Activated CD4-positive, alpha-beta T cell treated with anti-CD3 and anti-CD28 coated beads, Interleukin-2, amount 10 ng/mL, durations not matched to agents 24 days and 14 days (primary cell): Measurements from ENCODE around the gene SLC17A3. TPM values are rescaled to one million over a fixed set of nuclear protein-coding genes. Genes with fewer than 3 reads are reported as not detected.
A peak's percentile ranks its signal among the peaks of the same experiment; 100 is the strongest.

Experiments
- DNase-seq: peaks from one replicate; pipeline ENCODE4 v3.0.0; 2022
- H3K27ac Mint-ChIP-seq: one replicate; pipeline ENCODE4 v1.8.0; 2022; ENCODE audit warnings: mild to moderate bottlenecking, mixed read lengths
- H3K27me3 Mint-ChIP-seq: one replicate; pipeline ENCODE4 v1.8.0; 2022; ENCODE audit warnings: mixed read lengths
- H3K36me3 Mint-ChIP-seq: one replicate; pipeline ENCODE4 v1.8.0; 2022; ENCODE audit warnings: low read depth, mild to moderate bottlenecking, mixed read lengths
- H3K4me1 Mint-ChIP-seq: one replicate; pipeline ENCODE4 v1.8.0; 2021; ENCODE audit warnings: mixed read lengths
- H3K4me3 Mint-ChIP-seq: one replicate; pipeline ENCODE4 v1.8.0; 2022; ENCODE audit warnings: mild to moderate bottlenecking, moderate library complexity, mixed read lengths
- H3K9me3 Mint-ChIP-seq: one replicate; pipeline ENCODE4 v1.8.0; 2021; ENCODE audit warnings: mixed read lengths
- intact Hi-C: fragments of 100-400 bp; cut with micrococcal nuclease; formaldehyde crosslinking; loops from one replicate; pipeline ENCODE4 v1.15.1; 2023
- total RNA-seq: library from RNA; stranded (reverse); gene quantifications from 2 replicates; pipeline ENCODE4 v1.2.3, GENCODE V29; 2022

SLC17A3 gene
- total RNA-seq, 1 donor from 2014 or later, result 0.58 TPM

- DNase-seq, result no peak
- Mint-ChIP-seq H3K9me3 (no peaks in the 10 kb centered on the region), H3K27ac (no peak overlapping the region), H3K4me3 (no peak overlapping the region), H3K27me3 (no peaks in the 10 kb centered on the region), H3K4me1 (no peaks in the 10 kb centered on the region), H3K36me3 (no peaks in the 10 kb centered on the region)
- intact Hi-C loops, result no loop called here
Observed at GRCh38 chr6:25899580-25900408, 25.8 kb upstream of the SLC17A3 start.

GRCh38 chr6:25899123-25899522 lies 25.1 kb upstream of the SLC17A3 start:
- intact Hi-C loops, result no loop called here
- no peak overlapping the region for H3K27ac Mint-ChIP-seq
- no peaks in the 10 kb centered on the region for H3K9me3 Mint-ChIP-seq
- H3K27me3 Mint-ChIP-seq, result peaks cover 1% of the 10 kb centered on the region
- no peak for DNase-seq
- no peaks in the 10 kb centered on the region for H3K4me1 Mint-ChIP-seq
- H3K4me3 Mint-ChIP-seq, result no peak overlapping the region
- no peaks in the 10 kb centered on the region for H3K36me3 Mint-ChIP-seq

GRCh38 chr6:25898289-25898977 lies 24.4 kb upstream of the SLC17A3 start:
- no peaks in the 10 kb centered on the region for H3K36me3 Mint-ChIP-seq
- H3K9me3 Mint-ChIP-seq, result no peaks in the 10 kb centered on the region
- DNase-seq, result no peak
- intact Hi-C loops, result no loop called here
- peaks cover 2% of the 10 kb centered on the region for H3K27me3 Mint-ChIP-seq
- H3K27ac Mint-ChIP-seq, result no peak overlapping the region
- H3K4me3 Mint-ChIP-seq, result no peak overlapping the region
- no peaks in the 10 kb centered on the region for H3K4me1 Mint-ChIP-seq

GRCh38 chr6:25896252-25896651 lies 22.2 kb upstream of the SLC17A3 start:
- Mint-ChIP-seq H3K9me3 (no peaks in the 10 kb centered on the region), H3K36me3 (no peaks in the 10 kb centered on the region), H3K4me3 (no peak overlapping the region), H3K27me3 (peaks cover 8% of the 10 kb centered on the region), H3K4me1 (no peaks in the 10 kb centered on the region), H3K27ac (no peak overlapping the region)
- no peak for DNase-seq
- intact Hi-C loops, result no loop called here

GRCh38 chr6:25895771-25896170 lies 21.7 kb upstream of the SLC17A3 start:
- Mint-ChIP-seq H3K27me3 (peaks cover 10% of the 10 kb centered on the region), H3K36me3 (no peaks in the 10 kb centered on the region), H3K4me1 (no peaks in the 10 kb centered on the region), H3K9me3 (no peaks in the 10 kb centered on the region), H3K4me3 (no peak overlapping the region), H3K27ac (no peak overlapping the region)
- no peak for DNase-seq
- intact Hi-C loops, result no loop called here

- H3K4me3 Mint-ChIP-seq, result no peak overlapping the region
- H3K9me3 Mint-ChIP-seq, result no peaks in the 10 kb centered on the region
- H3K27ac Mint-ChIP-seq, result no peak overlapping the region
- no peak for DNase-seq
- H3K36me3 Mint-ChIP-seq, result no peaks in the 10 kb centered on the region
- H3K4me1 Mint-ChIP-seq, result no peaks in the 10 kb centered on the region
- peaks cover 12% of the 10 kb centered on the region for H3K27me3 Mint-ChIP-seq
- intact Hi-C loops, result no loop called here
Observed at GRCh38 chr6:25893778-25894177, 19.7 kb upstream of the SLC17A3 start.

- no peak overlapping the region for H3K27ac Mint-ChIP-seq
- no peaks in the 10 kb centered on the region for H3K4me1 Mint-ChIP-seq
- no peak for DNase-seq
- H3K36me3 Mint-ChIP-seq, result no peaks in the 10 kb centered on the region
- H3K4me3 Mint-ChIP-seq, result no peak overlapping the region
- H3K9me3 Mint-ChIP-seq, result no peaks in the 10 kb centered on the region
- peaks cover 12% of the 10 kb centered on the region for H3K27me3 Mint-ChIP-seq
- intact Hi-C loops, result no loop called here
Observed at GRCh38 chr6:25892877-25893276, 18.8 kb upstream of the SLC17A3 start.

- Mint-ChIP-seq H3K9me3 (no peaks in the 10 kb centered on the region), H3K4me1 (no peaks in the 10 kb centered on the region), H3K36me3 (no peaks in the 10 kb centered on the region), H3K27me3 (peaks cover 12% of the 10 kb centered on the region), H3K27ac (no peak overlapping the region), H3K4me3 (no peak overlapping the region)
- intact Hi-C loops, result loop anchor here (2.0 kb wide), 1 partner anchor 169 kb away; no protein-coding TSS in a partner anchor
- DNase-seq, result peak; percentile 72
Observed at GRCh38 chr6:25889877-25890853, 16.1 kb upstream of the SLC17A3 start.

GRCh38 chr6:25888626-25889025 lies 14.6 kb upstream of the SLC17A3 start:
- Mint-ChIP-seq H3K27ac (no peak overlapping the region), H3K4me3 (no peak overlapping the region), H3K36me3 (no peaks in the 10 kb centered on the region), H3K4me1 (no peaks in the 10 kb centered on the region), H3K27me3 (peaks cover 10% of the 10 kb centered on the region), H3K9me3 (no peaks in the 10 kb centered on the region)
- DNase-seq, result no peak
- intact Hi-C loops, result loop anchor here (2.0 kb wide), 1 partner anchor 168 kb away; no protein-coding TSS in a partner anchor

- DNase-seq, result no peak
- no peak overlapping the region for H3K27ac Mint-ChIP-seq
- H3K9me3 Mint-ChIP-seq, result no peaks in the 10 kb centered on the region
- intact Hi-C loops, result no loop called here
- peaks cover 1% of the 10 kb centered on the region for H3K36me3 Mint-ChIP-seq
- peaks cover 4% of the 10 kb centered on the region for H3K27me3 Mint-ChIP-seq
- peaks cover 8% of the 10 kb centered on the region for H3K4me1 Mint-ChIP-seq
- H3K4me3 Mint-ChIP-seq, result no peak overlapping the region
Observed at GRCh38 chr6:25886066-25886465, 12.0 kb upstream of the SLC17A3 start.

GRCh38 chr6:25883991-25884390 lies 9.9 kb upstream of the SLC17A3 start:
- Mint-ChIP-seq H3K27me3 (peaks cover 4% of the 10 kb centered on the region), H3K4me1 (peaks cover 8% of the 10 kb centered on the region)

GRCh38 chr6:25883536-25883935 lies 9.5 kb upstream of the SLC17A3 start:
- Mint-ChIP-seq H3K4me3 (no peak overlapping the region), H3K9me3 (no peaks in the 10 kb centered on the region), H3K4me1 (peaks cover 8% of the 10 kb centered on the region), H3K27ac (no peak overlapping the region), H3K36me3 (peaks cover 1% of the 10 kb centered on the region), H3K27me3 (peaks cover 7% of the 10 kb centered on the region)
- DNase-seq, result no peak
- intact Hi-C loops, result loop anchor here (5.0 kb wide), 1 partner anchor 96 kb away; no protein-coding TSS in a partner anchor

More at GRCh38 chr6:25883991-25884390, 9.9 kb upstream of the SLC17A3 start:
- peaks cover 1% of the 10 kb centered on the region for H3K36me3 Mint-ChIP-seq
- H3K9me3 Mint-ChIP-seq, result no peaks in the 10 kb centered on the region
- H3K27ac Mint-ChIP-seq, result no peak overlapping the region
- intact Hi-C loops, result loop anchor here (5.0 kb wide), 1 partner anchor 97 kb away; no protein-coding TSS in a partner anchor
- H3K4me3 Mint-ChIP-seq, result no peak overlapping the region
- DNase-seq, result no peak

GRCh38 chr6:25882051-25882496 lies 8.0 kb upstream of the SLC17A3 start:
- H3K4me1 Mint-ChIP-seq, result peaks cover 8% of the 10 kb centered on the region
- peak; percentile 81 for DNase-seq
- peaks cover 9% of the 10 kb centered on the region for H3K27me3 Mint-ChIP-seq
- peak overlapping the region; percentile 89 for H3K4me3 Mint-ChIP-seq
- intact Hi-C loops, result loop anchor here (5.0 kb wide), 1 partner anchor 95 kb away; no protein-coding TSS in a partner anchor
- H3K27ac Mint-ChIP-seq, result peak overlapping the region; percentile 76
- peaks cover 1% of the 10 kb centered on the region for H3K36me3 Mint-ChIP-seq
- H3K9me3 Mint-ChIP-seq, result no peaks in the 10 kb centered on the region
